ENCODE measurements around the gene HLA-DRB5. TPM values are rescaled to one million over a fixed set of nuclear protein-coding genes. Genes with fewer than 3 reads are reported as not detected.

Gene HLA-DRB5
- total and polyA plus RNA-seq, 2 of the 4 experiments (the other 2 are of a cell fraction) = not detected

GRCh38 chr6:32539839-32540238 lies 9.8 kb upstream of the HLA-DRB5 start:
- CTCF ChIA-PET = no interaction called here
- WGBS, 2 experiments (ENCODE audit: extremely low coverage in 2 of 2, insufficient read length in 1 of 2) = no CpG with 5 or more reads among the region's 5 CpGs
- dilution Hi-C loops (cut with HindIII; ENCODE audit: low sequenced_read_pairs, unreplicated experiment) = no loop called here

More at GRCh38 chr6:32539839-32540238, 9.8 kb upstream of the HLA-DRB5 start:
- no peak overlapping the region for H3K4ac ChIP-seq (ENCODE audit: low read depth, low read length)
- DNase-seq (no peak), ATAC-seq (ENCODE audit: low read depth) (no peak)
- no peaks in the 10 kb centered on the region for H3K9me3 ChIP-seq (ENCODE audit: control insufficient read depth, insufficient read depth, low read length)
- no peak overlapping the region for H3K14ac ChIP-seq (replicated peaks; ENCODE audit: low read depth, low read length)
- no peaks in the 10 kb centered on the region for H3K27me3 ChIP-seq (ENCODE audit: control insufficient read depth, insufficient read depth, low read length)
- no peak overlapping the region for H2BK20ac ChIP-seq (ENCODE audit: low read depth, low read length)
- H4K91ac ChIP-seq (ENCODE audit: insufficient read depth, low read depth, low read length) = no peak overlapping the region
- H2BK120ac ChIP-seq (ENCODE audit: low read depth, low read length) = no peak overlapping the region
- no peak overlapping the region for H2AK5ac ChIP-seq (ENCODE audit: low read depth, low read length)
- BruUV-seq (replicated peaks) = no TSS peak
- TF ChIP-seq MXI1 (IDR thresholded peaks at IDR 0.05; ENCODE audit: borderline replicate concordance, low read depth, low read length) (no peak), FOS (IDR thresholded peaks at IDR 0.05; ENCODE audit: low read depth, low read length) (no peak), NFE2L2 (IDR thresholded peaks at IDR 0.05; ENCODE audit: low read depth, low read length) (no peak), SMC3 (IDR thresholded peaks at IDR 0.05; ENCODE audit: low read depth, low read length) (no peak), CHD1 (IDR thresholded peaks at IDR 0.05; ENCODE audit: low read depth, low read length) (no peak), USF2 (IDR thresholded peaks at IDR 0.05; ENCODE audit: low read depth, low read length) (no peak), CEBPB (IDR thresholded peaks at IDR 0.05; ENCODE audit: low read depth, low read length) (no peak), POLR2A (IDR thresholded peaks at IDR 0.05; ENCODE audit: low read depth, low read length) (no peak), RAD21 (IDR thresholded peaks at IDR 0.05; ENCODE audit: low read length) (no peak), RFX5 (IDR thresholded peaks at IDR 0.05; ENCODE audit: low read depth, low read length) (no peak), RCOR1 (IDR thresholded peaks at IDR 0.05; ENCODE audit: insufficient replicate concordance, low read length) (no peak), BHLHE40 (IDR thresholded peaks at IDR 0.05; ENCODE audit: low read depth, low read length) (no peak)
- TF ChIP-seq, protein P1, sequence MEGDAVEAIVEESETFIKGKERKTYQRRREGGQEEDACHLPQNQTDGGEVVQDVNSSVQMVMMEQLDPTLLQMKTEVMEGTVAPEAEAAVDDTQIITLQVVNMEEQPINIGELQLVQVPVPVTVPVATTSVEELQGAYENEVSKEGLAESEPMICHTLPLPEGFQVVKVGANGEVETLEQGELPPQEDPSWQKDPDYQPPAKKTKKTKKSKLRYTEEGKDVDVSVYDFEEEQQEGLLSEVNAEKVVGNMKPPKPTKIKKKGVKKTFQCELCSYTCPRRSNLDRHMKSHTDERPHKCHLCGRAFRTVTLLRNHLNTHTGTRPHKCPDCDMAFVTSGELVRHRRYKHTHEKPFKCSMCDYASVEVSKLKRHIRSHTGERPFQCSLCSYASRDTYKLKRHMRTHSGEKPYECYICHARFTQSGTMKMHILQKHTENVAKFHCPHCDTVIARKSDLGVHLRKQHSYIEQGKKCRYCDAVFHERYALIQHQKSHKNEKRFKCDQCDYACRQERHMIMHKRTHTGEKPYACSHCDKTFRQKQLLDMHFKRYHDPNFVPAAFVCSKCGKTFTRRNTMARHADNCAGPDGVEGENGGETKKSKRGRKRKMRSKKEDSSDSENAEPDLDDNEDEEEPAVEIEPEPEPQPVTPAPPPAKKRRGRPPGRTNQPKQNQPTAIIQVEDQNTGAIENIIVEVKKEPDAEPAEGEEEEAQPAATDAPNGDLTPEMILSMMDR (conservative IDR thresholded peaks at IDR 0.05; ENCODE audit: low read depth, low read length) = no peak
- no peaks in the 10 kb centered on the region for H3K36me3 ChIP-seq (ENCODE audit: control insufficient read depth, insufficient read depth, low read length)
- H4K5ac ChIP-seq (ENCODE audit: low read depth, low read length) = no peak overlapping the region
- H2AFZ ChIP-seq (replicated peaks; ENCODE audit: low read length, poor library complexity) = no peak overlapping the region
- H3K9ac ChIP-seq (ENCODE audit: low read depth, low read length) = no peak overlapping the region
- no peak overlapping the region for H3K27ac ChIP-seq (ENCODE audit: insufficient read depth, low read length)
- H3K4me1 ChIP-seq (ENCODE audit: control insufficient read depth, insufficient read depth, low read length) = no peaks in the 10 kb centered on the region
- no peak overlapping the region for H3K23ac ChIP-seq (ENCODE audit: low read depth, low read length)
- no peaks in the 10 kb centered on the region for H4K20me1 ChIP-seq (ENCODE audit: insufficient read depth, low read length)
- no peaks in the 10 kb centered on the region for H3K9me1 ChIP-seq (ENCODE audit: insufficient read depth, low read length)
- no peak overlapping the region for H3K56ac ChIP-seq (ENCODE audit: extremely low read depth, insufficient read depth, low read length)
- no peaks in the 10 kb centered on the region for H3K79me1 ChIP-seq (ENCODE audit: low read depth in 1 of 2, low read length in 2 of 2)
- POLR2A ChIA-PET (ENCODE audit: unreplicated experiment) = no interaction called here
- in situ Hi-C loops (cut with MboI; ENCODE audit: low sequenced_read_pairs) = no loop called here
- H3K4me2 ChIP-seq (ENCODE audit: low read depth, low read length) = no peak overlapping the region
- H2BK15ac ChIP-seq (ENCODE audit: low read depth, low read length) = no peak overlapping the region
- no peak overlapping the region for H2AK9ac ChIP-seq (replicated peaks; ENCODE audit: low read depth, low read length, poor library complexity)
- no peak overlapping the region for H4K8ac ChIP-seq (ENCODE audit: low read depth in 2 of 2, low read length in 2 of 2)
- no peak overlapping the region for H2BK5ac ChIP-seq (ENCODE audit: low read depth, low read length, poor library complexity, severe bottlenecking)
- no peak overlapping the region for H3K18ac ChIP-seq (ENCODE audit: low read depth, low read length)
- no peak overlapping the region for H3K4me3 ChIP-seq (ENCODE audit: insufficient read depth, low read depth, low read length)
- intact Hi-C loops (cut with micrococcal nuclease) = no loop called here

Data from IMR-90 (cell line).